GM23338 (cell line): ENCODE measurements around the gene TDP2.
"Not testable (repeated sequence)": the region's sequence is repeated elsewhere in the genome, so short reads cannot be mapped to it uniquely, and the experiment has no call there.

Source experiments
- CTCF ChIP-seq, 2 experiments: fragments of 200-600 bp in 1 of 2; sonication (generic) in 1 of 2; conservative IDR thresholded peaks; 2 replicates each; pipeline versions ENCODE4 v1.5.1 to v1.6.1; 2016 to 2017; ENCODE audit warnings: antibody characterized with exemption in 2 of 2, low read depth in 2 of 2, mild to moderate bottlenecking in 2 of 2, moderate library complexity in 1 of 2
- EZH2 ChIP-seq: fragments of 200-600 bp; sonication (generic); IDR thresholded peaks from one replicate; pipeline ENCODE4 v1.8.0; 2017; ENCODE audit warnings: antibody characterized with exemption, mild to moderate bottlenecking, low read depth; ENCODE audit not compliant: unreplicated experiment
- NANOG ChIP-seq: IDR thresholded peaks from 2 replicates; pipeline ENCODE4 v1.6.1; 2016; ENCODE audit warnings: antibody characterized with exemption, borderline replicate concordance
- POLR2AphosphoS5 ChIP-seq: IDR thresholded peaks from 2 replicates; pipeline ENCODE4 v1.6.1; 2016; ENCODE audit warnings: antibody characterized with exemption, low read depth
- REST ChIP-seq: IDR thresholded peaks from one replicate; pipeline ENCODE4 v1.6.1; 2018; ENCODE audit warnings: antibody characterized with exemption; ENCODE audit not compliant: unreplicated experiment

- not testable (repeated sequence) for TF ChIP-seq POLR2AphosphoS5; REST; CTCF (conservative IDR thresholded peaks at IDR 0.05; ENCODE audit: low read depth in 2 of 2); EZH2; NANOG
Observed at GRCh38 chr6:24678792-24679352, 12.2 kb upstream of the TDP2 start.
